ENCODE results near the gene SUPT20H.

The SUPT20H gene

GRCh38 chr13:36997716-36998427 is 61.6 kb downstream of the SUPT20H start:
- DNase-seq: no peak

- no peak for DNase-seq
Measured at GRCh38 chr13:36992362-36992761, 67.1 kb downstream of the SUPT20H start.

- DNase-seq: peak; percentile 8
Measured at GRCh38 chr13:36986462-36987240, 72.8 kb downstream of the SUPT20H start.

GRCh38 chr13:36981156-36981743 is 78.2 kb downstream of the SUPT20H start:
- DNase-seq: peak; percentile 66

GRCh38 chr13:36979361-36980050 is 80.0 kb downstream of the SUPT20H start:
- peak; percentile 94 for DNase-seq

- peak; percentile 30 for DNase-seq
Measured at GRCh38 chr13:36975172-36975571, 84.3 kb downstream of the SUPT20H start.

GRCh38 chr13:36973621-36974295 is 85.7 kb downstream of the SUPT20H start:
- peak; percentile 72 for DNase-seq

GRCh38 chr13:36973009-36973408 is 86.5 kb downstream of the SUPT20H start:
- no peak for DNase-seq

GRCh38 chr13:36966404-36966803 is 93.1 kb downstream of the SUPT20H start:
- no peak for DNase-seq

GRCh38 chr13:36965767-36966166 is 93.7 kb downstream of the SUPT20H start:
- no peak for DNase-seq

GRCh38 chr13:36959456-36960116 is 99.9 kb downstream of the SUPT20H start:
- no peak for DNase-seq

Data from MV-4-11 (cell line).